Measurements from ENCODE around the gene CCR1.

Gene CCR1

DNA sequence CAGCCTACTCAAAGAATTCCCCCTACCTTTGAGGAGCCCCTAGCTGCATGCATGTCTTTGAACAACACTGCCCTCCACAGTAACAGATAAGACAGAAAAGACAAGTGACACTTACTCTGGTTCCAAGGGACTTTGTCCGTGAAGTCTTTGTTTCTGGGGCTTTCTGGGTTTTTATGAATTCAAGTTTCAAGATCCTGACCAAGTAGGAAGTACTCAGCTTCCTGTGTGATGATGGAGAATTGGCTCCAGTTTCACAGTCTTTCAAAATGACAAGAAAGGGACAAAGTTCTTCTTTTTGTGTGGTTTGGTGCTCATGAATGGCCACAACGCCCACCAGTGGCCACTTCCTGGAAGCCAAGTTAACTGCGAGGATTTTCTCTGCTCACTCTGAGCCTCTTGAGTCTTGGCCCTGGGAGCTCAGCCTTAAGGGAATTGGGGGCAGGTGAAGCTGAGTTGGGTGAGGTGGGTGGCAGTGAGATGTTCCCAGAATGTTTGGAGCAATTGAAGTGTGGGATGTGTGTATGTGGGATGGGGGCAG lies at the start of gene CCR1:
TSS of gene CCR1 (minus strand) at position 147 of the 538 bp plus-strand sequence. CDS start 4,000 bp downstream, outside the sequence.
- peak; percentile 13 for DNase-seq

DNA sequence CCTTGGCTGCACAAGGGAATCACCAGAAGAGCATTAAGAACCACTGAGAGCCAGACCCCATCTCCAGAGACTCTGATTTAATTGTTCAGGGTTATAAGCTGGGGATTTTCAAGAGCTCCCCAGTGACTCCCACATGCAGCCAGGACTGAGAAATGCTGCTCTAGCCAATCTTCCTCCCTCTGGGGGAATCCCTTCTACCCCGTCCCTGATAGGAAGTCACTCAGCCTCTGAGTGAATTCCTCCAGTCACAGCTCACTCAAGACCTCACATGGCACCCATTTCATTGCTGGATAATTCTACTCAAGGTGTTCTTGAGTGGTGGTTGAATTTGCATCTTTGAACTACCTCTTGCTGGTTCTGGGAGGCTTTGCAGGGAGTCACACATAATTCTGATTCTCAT lies 44.9 kb upstream of the CCR1 start:
- DNase-seq: no peak

GRCh38 chr3:46245146-46245545 lies 37.0 kb upstream of the CCR1 start:
- DNase-seq: no peak

- no peak for DNase-seq
Observed at GRCh38 chr3:46243560-46243959, 35.4 kb upstream of the CCR1 start.

- no peak for DNase-seq
Observed at GRCh38 chr3:46242120-46242519, 34.0 kb upstream of the CCR1 start, which contains the start of gene CCR3. Gene CCR3 (plus strand): TSS chr3:46242460. CDS start chr3:46265159, 22,699 bp downstream.

DNA sequence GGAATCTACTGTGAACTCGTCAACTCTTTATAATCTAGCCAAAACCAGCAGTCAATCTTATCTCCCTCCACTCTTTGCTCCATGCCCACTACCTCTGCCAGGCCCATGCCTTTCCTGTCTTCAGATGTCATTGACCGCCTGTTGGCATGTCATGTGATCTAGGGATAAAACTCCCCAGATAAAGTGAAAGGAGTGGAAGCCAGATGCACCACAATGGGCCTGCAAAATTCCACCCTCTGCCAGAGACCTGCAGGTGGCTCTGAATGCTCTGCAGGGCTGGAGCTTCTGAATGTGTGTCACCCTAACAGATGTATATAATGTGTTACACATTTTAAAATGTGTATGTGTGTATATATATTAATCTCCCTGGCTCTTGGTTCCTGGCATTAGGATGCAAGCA lies 31.8 kb upstream of the CCR1 start:
- no peak for DNase-seq

- no peak for DNase-seq
Observed at GRCh38 chr3:46239301-46239938, 31.3 kb upstream of the CCR1 start.

DNA sequence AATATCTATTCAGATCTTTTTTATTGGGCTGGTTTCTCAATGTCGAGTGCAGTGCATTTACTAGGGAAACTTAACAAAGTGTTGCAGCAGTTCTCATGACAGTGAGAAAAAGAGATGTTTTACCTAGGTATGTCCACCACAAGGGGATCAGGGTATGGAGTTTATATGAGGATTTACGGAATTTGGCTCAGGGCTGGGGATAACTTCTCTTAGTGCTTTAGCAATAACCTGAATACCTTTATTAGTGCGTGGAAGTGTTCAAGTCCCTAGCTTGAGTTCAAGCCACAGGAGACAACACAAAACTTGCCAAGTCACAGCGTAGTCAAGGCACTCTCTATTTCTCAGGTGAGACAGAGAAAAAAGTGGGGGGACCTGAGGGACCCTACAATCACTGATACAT lies 30.3 kb upstream of the CCR1 start:
- no peak for DNase-seq

- no peak for DNase-seq
Observed at GRCh38 chr3:46236294-46237054, 28.4 kb upstream of the CCR1 start.

- no peak for DNase-seq
Observed at GRCh38 chr3:46235425-46235824, 27.3 kb upstream of the CCR1 start.

DNA sequence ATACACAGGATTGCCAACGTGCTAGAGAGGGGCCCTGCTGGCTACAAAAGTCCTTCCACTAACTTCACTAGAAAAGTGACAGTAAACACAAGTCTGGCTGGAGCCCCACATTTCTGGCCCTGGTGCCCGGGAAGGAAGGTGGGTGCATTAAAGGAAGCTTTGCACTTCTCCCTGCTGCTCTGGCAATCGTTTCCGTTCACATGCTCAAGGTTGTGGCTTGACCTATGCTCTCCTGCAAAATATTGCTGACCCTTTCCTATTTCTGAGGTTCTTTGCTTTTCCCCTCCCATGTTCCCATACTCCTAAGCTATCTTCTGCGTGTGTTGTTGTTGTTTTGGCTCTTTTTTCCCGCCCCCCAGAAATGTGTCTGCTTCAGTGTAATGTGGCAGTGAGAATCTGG lies 25.1 kb upstream of the CCR1 start:
- no peak for DNase-seq

- DNase-seq: no peak
Observed at GRCh38 chr3:46231323-46231722, 23.2 kb upstream of the CCR1 start.

DNA sequence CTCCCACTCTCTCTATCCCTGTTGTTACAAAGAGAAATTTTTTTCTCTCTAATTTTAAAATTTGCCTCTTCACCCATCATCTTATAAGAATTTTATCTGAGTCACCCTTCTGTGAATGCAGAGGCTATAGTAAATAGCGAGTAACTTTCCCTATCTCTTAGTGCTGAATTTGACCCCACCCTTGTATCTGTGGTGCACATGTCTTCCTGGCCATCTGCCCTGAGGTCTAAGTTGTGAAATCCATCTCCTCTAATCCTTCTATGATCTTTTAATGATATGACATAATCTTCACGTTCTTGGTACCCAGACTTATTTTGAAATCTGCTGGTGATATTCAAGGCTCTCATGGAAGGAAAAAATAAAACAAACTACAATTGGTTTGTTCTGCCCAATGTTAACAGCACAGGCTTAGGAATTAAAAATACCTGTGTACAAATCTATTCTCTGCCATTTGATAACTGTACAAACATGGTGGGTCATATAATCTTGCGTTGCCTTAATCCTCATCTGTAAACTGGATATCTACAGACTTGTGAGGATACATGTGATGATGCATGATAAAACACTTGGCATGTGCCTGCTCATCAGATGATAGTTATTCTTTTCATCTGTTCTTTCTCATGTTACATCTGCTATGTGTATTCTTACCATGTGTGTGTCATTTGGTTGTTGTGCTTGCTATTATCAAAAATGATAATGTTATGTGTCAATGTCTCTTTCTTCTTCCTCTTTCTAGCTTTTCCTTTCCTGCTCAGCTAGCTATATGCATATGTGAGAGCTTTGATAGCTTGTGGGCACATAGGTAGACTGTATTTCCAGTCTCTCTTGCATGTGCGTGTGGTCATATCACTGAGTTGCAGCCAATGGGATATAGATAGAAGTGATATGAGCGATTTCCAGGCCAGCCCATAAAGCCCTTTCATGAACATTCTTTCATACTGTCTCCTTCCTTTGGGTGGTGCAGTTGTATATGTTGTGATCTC lies 20.4 kb upstream of the CCR1 start:
- no peak for DNase-seq

DNA sequence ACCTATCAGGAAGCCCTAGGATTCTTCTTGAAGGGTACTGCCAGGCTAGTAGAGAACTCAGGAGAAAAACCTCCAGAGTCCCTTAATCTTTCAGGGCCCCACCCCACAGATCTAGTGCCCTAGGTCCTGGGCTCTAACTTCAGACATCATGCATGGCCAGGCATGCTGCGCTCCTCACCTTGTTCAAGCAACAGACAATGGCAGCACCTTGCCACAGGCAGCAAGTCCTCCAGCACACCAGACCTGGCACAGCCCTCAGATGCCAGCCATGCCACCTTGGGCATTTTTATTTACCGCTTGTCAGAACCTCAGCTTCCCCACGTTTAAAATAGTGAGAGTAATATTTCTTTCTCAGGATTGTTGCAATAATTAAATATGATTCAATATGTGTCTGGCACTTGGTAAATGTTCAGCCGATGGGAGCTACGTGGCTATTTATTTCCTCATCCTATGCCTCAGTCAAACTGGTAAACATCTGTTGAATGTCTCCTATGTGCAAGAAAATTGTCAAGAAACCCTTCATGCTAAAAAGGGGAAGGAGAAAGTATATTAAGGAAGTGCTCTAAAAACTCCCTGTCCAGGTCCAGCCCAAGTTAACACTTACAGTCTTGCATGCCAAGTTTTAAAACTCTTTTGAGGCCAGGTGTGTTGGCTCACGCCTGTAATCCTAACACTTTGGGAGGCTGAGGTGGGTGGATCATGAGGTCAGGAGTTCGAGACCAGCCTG lies 14.5 kb upstream of the CCR1 start:
- DNase-seq: no peak

DNA sequence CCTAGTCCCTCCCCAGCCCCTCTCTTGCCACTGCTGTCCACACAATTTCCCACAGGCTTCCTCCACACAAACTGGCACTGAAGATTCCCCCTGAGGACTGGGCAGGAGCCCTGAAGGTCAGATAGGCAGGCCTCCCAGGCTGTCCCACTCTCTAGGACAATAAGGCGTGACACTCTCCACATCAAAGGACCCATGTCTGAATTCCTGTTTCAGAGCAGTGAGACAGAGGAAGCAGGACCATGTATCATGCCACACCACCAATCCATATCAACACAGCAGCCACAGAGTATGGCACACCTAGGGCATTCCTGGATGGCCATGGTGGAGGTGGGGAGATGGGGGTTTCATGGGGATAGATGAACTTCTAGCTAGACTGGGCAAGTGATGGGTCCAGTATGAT lies 13.8 kb upstream of the CCR1 start:
- DNase-seq: no peak

- no peak for DNase-seq
Observed at GRCh38 chr3:46221391-46221790, 13.3 kb upstream of the CCR1 start.

DNA sequence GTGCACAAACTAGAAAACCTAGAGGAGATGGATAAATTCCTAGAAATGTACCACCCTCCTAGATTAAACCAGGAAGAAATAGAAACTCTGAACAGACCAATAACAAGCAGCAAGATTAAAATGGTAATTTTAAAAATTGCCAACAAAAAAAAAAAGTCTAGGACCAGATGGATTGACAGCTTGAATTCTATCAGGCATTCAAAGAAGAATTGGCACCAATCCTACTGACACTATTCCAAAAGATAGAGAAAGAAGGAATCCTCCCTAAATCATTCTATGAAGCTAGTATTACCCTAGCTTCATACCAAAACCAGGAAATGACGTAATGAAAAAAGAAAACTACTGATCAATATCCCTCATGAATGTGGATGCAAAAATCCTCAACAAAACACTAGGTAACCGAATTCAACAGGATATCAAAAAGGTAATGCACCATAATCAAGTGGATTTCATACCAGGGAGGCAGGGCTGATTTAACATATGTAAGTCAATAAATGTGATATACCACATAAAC lies 10.1 kb upstream of the CCR1 start:
- no peak for DNase-seq

- no peak for DNase-seq
Observed at GRCh38 chr3:46215810-46216414, 7.8 kb upstream of the CCR1 start.

GRCh38 chr3:46214751-46215352 lies 6.7 kb upstream of the CCR1 start:
- DNase-seq: no peak

GRCh38 chr3:46213201-46213600 lies 5.1 kb upstream of the CCR1 start:
- no peak for DNase-seq

DNA sequence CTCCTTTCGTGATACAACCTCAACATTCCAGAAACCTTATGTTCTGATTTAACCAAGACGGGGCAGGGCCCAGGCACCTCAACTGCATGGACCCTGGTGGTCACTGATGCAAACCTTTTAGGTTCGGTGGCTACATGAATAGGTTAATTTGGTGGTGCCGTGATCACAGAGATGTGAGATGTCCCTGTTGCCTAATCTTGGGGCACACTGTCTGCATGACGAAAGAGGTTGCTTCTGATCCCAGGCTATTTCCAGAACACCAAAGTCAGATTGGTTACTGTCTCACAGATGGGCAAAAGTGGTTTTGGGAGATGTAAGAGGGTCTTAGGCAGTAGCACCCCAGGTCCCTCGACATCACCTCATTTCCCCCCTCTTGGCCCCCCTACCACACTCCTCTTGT lies 4.0 kb upstream of the CCR1 start:
- DNase-seq: no peak

Measured in stimulated activated CD4-positive, alpha-beta T cell treated with anti-CD3 and anti-CD28 coated beads, Interleukin-4, amount 100 ng/mL, for 1 hour (primary cell).